OCI-LY1 (cell line): Measurements from ENCODE around the gene SOWAHB.

ENCODE experiments used
- H2AFZ ChIP-seq: fragments of 200-600 bp; sonication (generic), shearing (Covaris generic); 2 replicates; pipeline ENCODE4 v1.6.0; 2014; ENCODE audit warnings: antibody characterized with exemption, mild to moderate bottlenecking, low read length
- H3F3A ChIP-seq: fragments of 200-600 bp; sonication (generic), shearing (Covaris generic); 2 replicates; pipeline ENCODE4 v1.6.0; 2014; ENCODE audit warnings: mild to moderate bottlenecking, antibody characterized with exemption, low read length, moderate library complexity; ENCODE audit not compliant: insufficient read depth
- H3K27ac ChIP-seq: fragments of 200-600 bp; sonication (generic); 2 replicates; pipeline ENCODE4 v1.5.1; 2014; ENCODE audit warnings: low read length, mixed run types, mild to moderate bottlenecking, low read depth; ENCODE audit not compliant: poor library complexity, severe bottlenecking
- H3K27me3 ChIP-seq: fragments of 200-600 bp; sonication (generic); 2 replicates; pipeline ENCODE4 v1.6.0; 2014; ENCODE audit warnings: antibody characterized with exemption, mild to moderate bottlenecking, low read length, moderate library complexity; ENCODE audit not compliant: insufficient read depth
- H3K36me3 ChIP-seq: fragments of 200-600 bp; sonication (generic); 2 replicates; pipeline ENCODE4 v1.6.1; 2014; ENCODE audit warnings: mild to moderate bottlenecking, antibody characterized with exemption, low read length, moderate library complexity, mixed read lengths; ENCODE audit not compliant: insufficient read depth
- H3K4me1 ChIP-seq: fragments of 200-600 bp; sonication (generic); 2 replicates; pipeline ENCODE4 v1.5.1; 2014; ENCODE audit warnings: mild to moderate bottlenecking, low read length, moderate library complexity; ENCODE audit not compliant: insufficient read depth, severe bottlenecking
- H3K4me2 ChIP-seq: fragments of 200-600 bp; sonication (generic), shearing (Covaris generic); 2 replicates; pipeline ENCODE4 v1.6.1; 2014; ENCODE audit warnings: low read length
- H3K4me3 ChIP-seq: fragments of 200-600 bp; sonication (generic); 2 replicates; pipeline ENCODE4 v1.5.1; 2014; ENCODE audit warnings: low read length, low read depth, mild to moderate bottlenecking, mixed read lengths; ENCODE audit not compliant: poor library complexity, severe bottlenecking
- H3K79me2 ChIP-seq: fragments of 200-600 bp; shearing (Covaris generic); 2 replicates; pipeline ENCODE4 v1.6.1; 2016; ENCODE audit warnings: mixed run types, low read length, mixed read lengths; ENCODE audit not compliant: insufficient read depth
- H3K9ac ChIP-seq: fragments of 200-600 bp; sonication (generic), shearing (Covaris generic); 2 replicates; pipeline ENCODE4 v1.6.1; 2014; ENCODE audit warnings: mild to moderate bottlenecking, low read length, mixed read lengths
- H3K9me2 ChIP-seq: fragments of 200-600 bp; sonication (generic), shearing (Covaris generic); 2 replicates; pipeline ENCODE4 v1.6.1; 2014; ENCODE audit warnings: low read depth, mild to moderate bottlenecking, low read length, mixed read lengths
- H3K9me3 ChIP-seq: fragments of 200-600 bp; shearing (Covaris generic); 2 replicates; pipeline ENCODE4 v1.6.1; 2014; ENCODE audit warnings: low read length, mixed read lengths
- H4K20me1 ChIP-seq: fragments of 200-600 bp; sonication (generic), shearing (Covaris generic); 2 replicates; pipeline ENCODE4 v1.6.0; 2016; ENCODE audit warnings: mild to moderate bottlenecking, low read length; ENCODE audit not compliant: insufficient read depth
- CTCF ChIP-seq: fragments of 200-600 bp; sonication (generic), shearing (Covaris generic); IDR thresholded peaks from 2 replicates; pipeline ENCODE4 v1.5.1; 2017; ENCODE audit warnings: mild to moderate bottlenecking, antibody characterized with exemption, low read length, moderate library complexity, mixed read lengths
- EZH2 ChIP-seq: fragments of 200-600 bp; sonication (generic), shearing (Covaris generic); IDR thresholded peaks from 2 replicates; pipeline ENCODE4 v1.8.0; 2017; ENCODE audit warnings: borderline replicate concordance, mixed run types, mild to moderate bottlenecking, antibody characterized with exemption, low read length, moderate library complexity, mixed read lengths

Gene SOWAHB

GRCh38 chr4:76867377-76867776 is 30.6 kb downstream of the SOWAHB start:
- no peak overlapping the region for H3K9ac ChIP-seq
- H3K27me3 ChIP-seq: no peaks in the 10 kb centered on the region
- H3K27ac ChIP-seq: no peak overlapping the region
- no peaks in the 10 kb centered on the region for H3K4me1 ChIP-seq
- no peaks in the 10 kb centered on the region for H3K79me2 ChIP-seq
- no peaks in the 10 kb centered on the region for H3K36me3 ChIP-seq
- no peak for TF ChIP-seq EZH2
- TF ChIP-seq CTCF: no peak
- no peak overlapping the region for H2AFZ ChIP-seq
- H4K20me1 ChIP-seq: no peaks in the 10 kb centered on the region
- H3F3A ChIP-seq: no peaks in the 10 kb centered on the region
- no peaks in the 10 kb centered on the region for H3K9me3 ChIP-seq
- no peaks in the 10 kb centered on the region for H3K9me2 ChIP-seq
- no peak overlapping the region for H3K4me2 ChIP-seq
- no peak overlapping the region for H3K4me3 ChIP-seq

- H3K9me3 ChIP-seq: no peaks in the 10 kb centered on the region
- no peaks in the 10 kb centered on the region for H3K79me2 ChIP-seq
- no peak overlapping the region for H3K9ac ChIP-seq
- no peaks in the 10 kb centered on the region for H3K36me3 ChIP-seq
- H3K4me1 ChIP-seq: no peaks in the 10 kb centered on the region
- TF ChIP-seq EZH2: no peak
- H2AFZ ChIP-seq: no peak overlapping the region
- no peak overlapping the region for H3K4me2 ChIP-seq
- H3F3A ChIP-seq: no peaks in the 10 kb centered on the region
- no peaks in the 10 kb centered on the region for H4K20me1 ChIP-seq
- no peak overlapping the region for H3K27ac ChIP-seq
- no peaks in the 10 kb centered on the region for H3K27me3 ChIP-seq
- no peaks in the 10 kb centered on the region for H3K9me2 ChIP-seq
- no peak overlapping the region for H3K4me3 ChIP-seq
These were observed 31.3 kb downstream of the SOWAHB start for GRCh38 chr4:76866641-76867040.

DNA sequence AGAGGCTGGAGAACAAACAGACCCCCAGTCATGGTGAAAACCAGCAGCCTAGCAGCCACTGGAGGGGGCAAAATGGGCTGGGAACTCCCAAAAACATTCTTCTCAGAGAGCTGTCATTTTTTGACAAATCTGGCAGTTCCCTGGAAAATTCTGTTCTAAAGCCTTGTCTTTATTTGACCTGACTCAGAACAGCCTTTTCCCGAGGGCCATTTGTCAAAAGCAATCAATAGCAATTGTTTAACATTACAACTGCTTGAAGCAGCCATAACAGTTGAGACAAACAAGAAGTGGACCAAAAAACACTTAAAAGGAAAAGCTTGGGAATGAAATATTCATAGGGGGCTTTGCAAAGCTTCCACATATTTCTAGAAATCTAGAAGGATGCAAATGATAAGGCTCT is 39.6 kb downstream of the SOWAHB start:
- Histone ChIP-seq H3K27me3 (no peaks in the 10 kb centered on the region), H2AFZ (no peak overlapping the region), H3K27ac (no peak overlapping the region), H3K36me3 (no peaks in the 10 kb centered on the region), H4K20me1 (no peaks in the 10 kb centered on the region), H3K4me3 (no peak overlapping the region), H3K4me2 (no peak overlapping the region), H3K9me3 (no peaks in the 10 kb centered on the region), H3K4me1 (no peaks in the 10 kb centered on the region), H3K9ac (no peak overlapping the region), H3F3A (no peaks in the 10 kb centered on the region), H3K9me2 (no peaks in the 10 kb centered on the region), H3K79me2 (no peaks in the 10 kb centered on the region)
- TF ChIP-seq EZH2 (no peak), CTCF (no peak)

GRCh38 chr4:76857074-76857409 is 40.9 kb downstream of the SOWAHB start:
- Histone ChIP-seq H3K27me3 (no peaks in the 10 kb centered on the region), H3K9me2 (no peaks in the 10 kb centered on the region), H2AFZ (no peak overlapping the region), H3K4me3 (no peak overlapping the region), H3K79me2 (no peaks in the 10 kb centered on the region), H3K36me3 (no peaks in the 10 kb centered on the region), H3K9ac (no peak overlapping the region), H3K9me3 (no peaks in the 10 kb centered on the region), H3K27ac (no peak overlapping the region), H3K4me1 (no peaks in the 10 kb centered on the region), H4K20me1 (no peaks in the 10 kb centered on the region), H3K4me2 (no peak overlapping the region), H3F3A (no peaks in the 10 kb centered on the region)
- TF ChIP-seq CTCF (no peak), EZH2 (no peak)
